Fibroblast of pulmonary artery (primary cell): ENCODE data around the gene ARHGAP15.

ENCODE experiments used
- DNase-seq: peaks from one replicate; pipeline ENCODE4 v3.0.0-alpha.2; 2010; ENCODE audit warnings: low read depth
- H3K4me3 ChIP-seq: replicated peaks from 2 replicates; pipeline ENCODE4 v1.5.1; 2011; ENCODE audit warnings: low read depth, mild to moderate bottlenecking, control low read depth, low read length, moderate library complexity
- TF ChIP-seq, protein P1 (sequence below): IDR thresholded peaks from 2 replicates; pipeline ENCODE4 v1.5.1; 2011; ENCODE audit warnings: mild to moderate bottlenecking, control low read depth, low read length, inconsistent platforms; ENCODE audit errors: missing control alignments

ARHGAP15 gene

DNA sequence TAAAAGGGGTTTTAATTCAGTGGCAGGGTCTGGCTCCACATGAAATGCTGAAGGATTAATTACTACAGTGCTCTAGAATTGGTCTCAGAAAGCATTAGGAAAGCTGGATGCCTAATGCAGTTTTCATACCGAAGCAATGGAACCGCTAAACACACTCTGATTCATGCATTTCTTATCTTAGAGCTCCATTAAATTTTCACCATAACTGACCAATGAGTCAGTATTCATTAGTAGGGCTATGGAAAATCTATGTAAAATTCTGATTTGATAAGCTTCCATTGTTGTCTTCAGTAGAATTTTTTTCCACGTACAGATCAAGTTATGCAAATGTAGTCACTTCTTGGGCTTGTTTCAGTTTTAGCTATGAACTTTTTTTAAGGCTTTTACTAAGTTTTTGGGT lies 359.9 kb downstream of the ARHGAP15 start:
- TF ChIP-seq, protein P1, sequence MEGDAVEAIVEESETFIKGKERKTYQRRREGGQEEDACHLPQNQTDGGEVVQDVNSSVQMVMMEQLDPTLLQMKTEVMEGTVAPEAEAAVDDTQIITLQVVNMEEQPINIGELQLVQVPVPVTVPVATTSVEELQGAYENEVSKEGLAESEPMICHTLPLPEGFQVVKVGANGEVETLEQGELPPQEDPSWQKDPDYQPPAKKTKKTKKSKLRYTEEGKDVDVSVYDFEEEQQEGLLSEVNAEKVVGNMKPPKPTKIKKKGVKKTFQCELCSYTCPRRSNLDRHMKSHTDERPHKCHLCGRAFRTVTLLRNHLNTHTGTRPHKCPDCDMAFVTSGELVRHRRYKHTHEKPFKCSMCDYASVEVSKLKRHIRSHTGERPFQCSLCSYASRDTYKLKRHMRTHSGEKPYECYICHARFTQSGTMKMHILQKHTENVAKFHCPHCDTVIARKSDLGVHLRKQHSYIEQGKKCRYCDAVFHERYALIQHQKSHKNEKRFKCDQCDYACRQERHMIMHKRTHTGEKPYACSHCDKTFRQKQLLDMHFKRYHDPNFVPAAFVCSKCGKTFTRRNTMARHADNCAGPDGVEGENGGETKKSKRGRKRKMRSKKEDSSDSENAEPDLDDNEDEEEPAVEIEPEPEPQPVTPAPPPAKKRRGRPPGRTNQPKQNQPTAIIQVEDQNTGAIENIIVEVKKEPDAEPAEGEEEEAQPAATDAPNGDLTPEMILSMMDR, result no peak
- DNase-seq, result peak; percentile 87

DNA sequence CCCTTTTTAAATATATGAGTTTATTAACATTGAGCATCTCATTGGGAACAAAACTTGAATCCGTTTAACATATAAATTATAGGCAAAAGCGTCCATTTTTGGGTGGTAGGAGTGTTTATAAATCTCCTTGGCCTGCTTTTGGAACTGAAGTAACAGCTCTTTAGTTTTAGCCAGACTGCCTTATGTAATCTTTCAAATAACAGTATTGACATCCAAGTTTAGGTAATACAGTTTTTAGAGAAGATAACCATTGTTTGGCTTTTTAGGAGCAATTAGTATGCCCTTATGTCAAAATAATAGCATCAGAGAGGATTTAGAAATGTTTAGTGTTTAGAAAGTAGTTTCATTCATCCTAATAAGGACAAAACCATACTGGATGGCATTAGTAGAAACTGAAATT lies 361.9 kb downstream of the ARHGAP15 start:
- no peak overlapping the region for H3K4me3 ChIP-seq
- no peak for DNase-seq
- TF ChIP-seq, protein P1, result no peak

More for the DNA sequence above, 359.9 kb downstream of the ARHGAP15 start:
- H3K4me3 ChIP-seq, result no peak overlapping the region

DNA sequence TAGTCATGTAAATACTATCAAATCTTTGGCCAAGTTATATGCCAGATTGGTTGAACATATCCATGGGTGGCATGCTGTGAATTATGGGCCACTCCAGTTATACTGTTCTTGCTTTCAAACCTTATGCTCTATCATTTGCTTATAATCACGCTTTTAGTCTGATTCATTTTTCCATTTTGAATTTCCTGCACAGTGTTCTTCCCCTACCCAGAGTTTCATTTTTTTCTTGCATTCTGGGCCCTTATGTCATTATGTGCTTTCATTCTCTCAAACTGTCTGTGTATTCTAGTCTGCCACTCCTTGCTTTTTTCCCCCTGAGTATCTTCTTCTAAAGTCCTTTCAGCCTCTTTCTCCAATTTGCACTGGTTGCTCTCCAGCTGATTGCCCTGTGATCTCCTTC lies 364.1 kb downstream of the ARHGAP15 start:
- TF ChIP-seq, protein P1, result no peak
- DNase-seq, result no peak
- no peak overlapping the region for H3K4me3 ChIP-seq

DNA sequence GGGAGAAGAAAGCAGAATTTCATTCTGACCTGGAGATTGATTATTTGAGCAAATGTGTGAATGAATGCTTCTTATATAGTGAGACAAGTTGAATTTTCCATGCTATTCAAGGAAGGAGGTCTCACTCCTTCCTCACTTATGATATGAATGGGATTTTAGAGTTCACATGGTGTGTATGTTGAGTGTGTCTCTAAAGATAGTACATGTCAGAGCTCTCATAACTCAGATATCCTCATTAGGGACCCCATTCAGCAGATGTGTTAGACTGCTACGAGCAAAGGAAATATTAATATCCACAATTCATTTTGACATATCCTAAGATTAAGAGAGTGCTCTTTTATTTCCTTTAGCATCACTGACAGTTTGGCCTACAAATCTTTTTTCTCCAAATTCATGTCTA lies 368.5 kb downstream of the ARHGAP15 start:
- DNase-seq, result no peak
- TF ChIP-seq, protein P1, result no peak

DNA sequence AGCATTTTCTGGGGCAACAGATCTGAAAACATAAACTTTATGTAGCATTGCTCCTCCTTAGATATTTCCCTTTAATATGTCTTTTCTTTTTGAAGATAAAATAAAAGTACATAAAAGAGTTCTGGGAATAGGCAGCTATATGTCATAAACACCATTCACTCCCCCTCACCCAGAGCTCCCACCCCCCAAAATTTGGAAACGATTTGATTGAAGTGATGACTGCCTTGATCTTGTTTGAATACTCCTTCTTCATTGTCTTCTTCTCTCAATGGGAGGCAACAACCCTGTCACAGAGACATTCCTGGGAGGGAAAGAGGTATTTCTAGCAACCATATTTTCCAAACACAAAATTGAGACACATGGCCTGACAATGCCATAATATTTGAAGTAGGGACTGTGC lies 369.3 kb downstream of the ARHGAP15 start:
- TF ChIP-seq, protein P1, result no peak

More for the DNA sequence above, 368.5 kb downstream of the ARHGAP15 start:
- H3K4me3 ChIP-seq, result no peak overlapping the region

DNA sequence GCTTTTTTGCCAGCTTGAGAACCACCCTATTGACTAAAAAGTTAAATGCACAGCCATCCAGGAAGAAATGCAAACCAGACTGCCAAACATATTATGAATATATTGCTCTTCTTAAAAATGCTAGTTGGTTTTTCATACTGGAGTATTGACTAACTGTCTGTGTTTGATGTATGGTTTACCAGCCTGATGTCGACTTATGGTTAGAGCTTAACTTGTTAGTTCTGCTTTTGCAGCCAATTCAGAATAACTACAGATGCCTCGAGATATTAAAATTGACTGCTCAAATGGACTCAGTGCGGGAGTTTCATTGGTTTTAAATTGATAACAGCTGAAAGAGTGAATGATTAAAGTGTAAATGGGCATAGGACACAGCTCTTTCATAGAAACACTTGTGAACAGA lies 369.8 kb downstream of the ARHGAP15 start:
- no peak for DNase-seq
- TF ChIP-seq, protein P1, result no peak
- no peak overlapping the region for H3K4me3 ChIP-seq

More for the DNA sequence above, 369.3 kb downstream of the ARHGAP15 start:
- DNase-seq, result no peak
- H3K4me3 ChIP-seq, result no peak overlapping the region

DNA sequence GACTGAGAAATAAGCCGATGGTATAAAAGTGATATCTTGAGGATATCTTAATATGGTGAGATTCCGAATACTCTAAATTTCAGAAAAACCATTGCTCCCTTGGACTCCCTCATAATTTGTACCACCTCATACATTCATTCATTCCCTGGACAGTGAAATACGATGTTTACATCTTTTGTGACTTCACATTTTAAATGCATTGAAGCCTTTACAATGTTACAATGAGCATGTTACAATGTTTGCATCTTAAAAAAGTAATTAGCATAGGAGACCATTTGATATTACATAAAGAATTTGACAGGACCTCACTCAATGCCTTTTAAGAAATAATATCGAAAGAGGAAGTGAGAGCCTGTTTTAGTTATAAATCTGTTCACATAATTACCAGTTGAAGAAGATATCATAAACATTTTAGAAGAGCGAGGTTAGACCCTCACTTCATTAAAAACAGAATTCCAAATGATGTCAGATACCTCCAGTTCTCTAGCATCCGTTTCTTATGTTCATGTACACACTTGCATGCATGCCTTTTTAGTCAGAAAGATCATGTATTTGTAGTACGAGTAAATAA lies 372.0 kb downstream of the ARHGAP15 start:
- no peak overlapping the region for H3K4me3 ChIP-seq
- TF ChIP-seq, protein P1, result no peak
- DNase-seq, result no peak
